Subcutaneous adipose tissue (tissue), 4 donors: ENCODE data around the gene LHFPL6. TPM values are rescaled to one million over a fixed set of nuclear protein-coding genes. Genes with fewer than 3 reads are reported as not detected.

ENCODE experiments used
- CTCF ChIP-seq: fragments of 450-650 bp; IDR thresholded peaks from one replicate; pipeline ENCODE4 v1.5.1; 2016; ENCODE audit warnings: low read depth, mild to moderate bottlenecking, control low read depth, antibody characterized with exemption, moderate library complexity
- total RNA-seq, 4 donors: library from RNA; depleted of rRNA; stranded (reverse); fragments of >200 nt; gene quantifications; one replicate each; pipeline ENCODE4 v1.1.0, GENCODE V29; 2016

Gene LHFPL6
- total RNA-seq, 4 donors from 2014 or later = 75.2 to 106 (median 90.4) TPM

- no peak for TF ChIP-seq CTCF
Measured at GRCh38 chr13:39516096-39516495, 86.9 kb downstream of the LHFPL6 start.

GRCh38 chr13:39515224-39515714, 87.7 kb downstream of the LHFPL6 start:
- no peak for TF ChIP-seq CTCF

GRCh38 chr13:39512687-39513086, 90.3 kb downstream of the LHFPL6 start:
- no peak for TF ChIP-seq CTCF

GRCh38 chr13:39510316-39510695, 92.7 kb downstream of the LHFPL6 start:
- TF ChIP-seq CTCF = no peak

GRCh38 chr13:39509616-39510315, 93.2 kb downstream of the LHFPL6 start:
- no peak for TF ChIP-seq CTCF

GRCh38 chr13:39506559-39507390, 96.2 kb downstream of the LHFPL6 start:
- TF ChIP-seq CTCF = no peak

GRCh38 chr13:39505151-39505550, 97.8 kb downstream of the LHFPL6 start:
- no peak for TF ChIP-seq CTCF
